Endodermal cell (in vitro differentiated cells): ENCODE measurements around the gene IL1RL2. TPM values are rescaled to one million over a fixed set of nuclear protein-coding genes. Genes with fewer than 3 reads are reported as not detected.

ENCODE experiments used
- DNase-seq: peaks from one replicate; pipeline ENCODE4 v3.0.0-alpha.2; 2017
- H3K27ac ChIP-seq: 2 replicates; pipeline ENCODE4 v1.5.1; 2013; ENCODE audit warnings: mild to moderate bottlenecking, low read depth, low read length, moderate library complexity
- H3K27me3 ChIP-seq: 2 replicates; pipeline ENCODE4 v1.6.1; 2013; ENCODE audit warnings: mild to moderate bottlenecking, low read length, moderate library complexity; ENCODE audit not compliant: insufficient read depth, control insufficient read depth, poor library complexity, severe bottlenecking
- H3K36me3 ChIP-seq: 2 replicates; pipeline ENCODE4 v1.7.0; 2013; ENCODE audit warnings: mild to moderate bottlenecking, low read length, moderate library complexity; ENCODE audit not compliant: control insufficient read depth, insufficient read depth
- H3K4me1 ChIP-seq: one replicate; pipeline ENCODE4 v1.7.0; 2013; ENCODE audit warnings: low read length; ENCODE audit not compliant: control insufficient read depth, insufficient read depth
- H3K4me3 ChIP-seq: 2 replicates; pipeline ENCODE4 v1.5.1; 2013; ENCODE audit warnings: mild to moderate bottlenecking, low read length, moderate library complexity
- H3K9ac ChIP-seq: 2 replicates; pipeline ENCODE4 v1.6.1; 2013; ENCODE audit warnings: mild to moderate bottlenecking, low read length, moderate library complexity; ENCODE audit not compliant: poor library complexity, severe bottlenecking; ENCODE audit errors: extremely low read depth
- H3K9me3 ChIP-seq: 2 replicates; pipeline ENCODE4 v1.6.1; 2013; ENCODE audit warnings: mild to moderate bottlenecking, low read length, moderate library complexity; ENCODE audit not compliant: control insufficient read depth
- H3K27ac Mint-ChIP-seq: 2 replicates; pipeline ENCODE4 v1.8.0; 2020; ENCODE audit warnings: mixed read lengths
- H3K27me3 Mint-ChIP-seq: 2 replicates; pipeline ENCODE4 v1.8.0; 2021; ENCODE audit warnings: mild to moderate bottlenecking, mixed read lengths; ENCODE audit not compliant: insufficient read depth
- H3K36me3 Mint-ChIP-seq: 2 replicates; pipeline ENCODE4 v1.8.0; 2020; ENCODE audit warnings: low read depth, mixed read lengths
- H3K4me1 Mint-ChIP-seq: 2 replicates; pipeline ENCODE4 v1.8.0; 2020; ENCODE audit warnings: mixed read lengths
- H3K4me3 Mint-ChIP-seq: 2 replicates; pipeline ENCODE4 v1.8.0; 2020; ENCODE audit warnings: mild to moderate bottlenecking, moderate library complexity, mixed read lengths
- H3K9me3 Mint-ChIP-seq: 2 replicates; pipeline ENCODE4 v1.8.0; 2020; ENCODE audit warnings: mild to moderate bottlenecking, mixed read lengths
- CTCF ChIP-seq: fragments of 200-600 bp; sonication (generic); conservative IDR thresholded peaks from 2 replicates; pipeline ENCODE4 v1.5.0; 2021; ENCODE audit warnings: antibody characterized with exemption, mild to moderate bottlenecking
- WGBS, 2 experiments: methylation state at CpG; one replicate each; pipeline versions ENCODE4 v1.1.5 to v1.1.7; 2013; ENCODE audit warnings: missing lambda C conversion rate in 2 of 2, mixed read lengths in 1 of 2; ENCODE audit not compliant: insufficient coverage in 1 of 2, insufficient read length in 1 of 2; 5-methylcytosine and 5-hydroxymethylcytosine counted together
- total RNA-seq, 2 donors: library from RNA; stranded (reverse); fragmentation: NEBNext Ultra II Directional in 1 of 2; extraction: Animal tissue kit (Norgen Biotek cat#: 25700) in 1 of 2; gene quantifications; 2 replicates in 1 of 2; 3 replicates in 1 of 2; pipeline ENCODE4 v1.2.1, GENCODE V29; 2021

The IL1RL2 gene
- total RNA-seq, 2 donors from 2014 or later: 0.38 to 0.44 TPM

DNA sequence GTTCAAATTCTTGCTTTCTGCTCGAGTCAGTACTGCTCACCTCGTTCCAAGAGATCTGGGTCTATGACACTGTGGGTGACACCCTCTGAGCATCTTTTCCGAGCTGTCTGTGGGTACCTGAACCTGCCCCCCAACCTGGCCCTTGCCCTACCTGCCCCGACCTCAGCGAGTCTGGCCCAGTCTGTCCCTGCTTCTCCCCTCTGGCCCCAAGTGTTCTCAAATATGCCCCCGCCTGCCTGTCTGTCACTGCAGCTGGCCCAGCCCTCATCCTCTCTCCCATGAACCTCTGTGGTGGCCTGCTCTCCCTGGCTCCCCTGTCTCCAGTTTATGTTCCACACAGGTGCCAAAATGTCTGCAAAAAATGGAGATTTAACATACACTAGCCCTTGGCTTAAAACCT is 32.5 kb upstream of the IL1RL2 start:
- H3K4me1 Mint-ChIP-seq: no peaks in the 10 kb centered on the region
- Histone ChIP-seq H3K4me3 (no peak overlapping the region), H3K27ac (no peak overlapping the region), H3K27me3 (no peaks in the 10 kb centered on the region), H3K9ac (no peak overlapping the region), H3K4me1 (no peaks in the 10 kb centered on the region), H3K36me3 (no peaks in the 10 kb centered on the region), H3K9me3 (no peaks in the 10 kb centered on the region)
- WGBS, 2 experiments: 90 to 92% methylated on average over 2 to 6 of the region's 6 CpGs
- no peak overlapping the region for H3K4me3 Mint-ChIP-seq
- H3K9me3 Mint-ChIP-seq: no peaks in the 10 kb centered on the region
- peaks cover 2% of the 10 kb centered on the region for H3K36me3 Mint-ChIP-seq
- no peak for TF ChIP-seq CTCF
- H3K27ac Mint-ChIP-seq: no peak overlapping the region
- no peaks in the 10 kb centered on the region for H3K27me3 Mint-ChIP-seq
- DNase-seq: no peak

DNA sequence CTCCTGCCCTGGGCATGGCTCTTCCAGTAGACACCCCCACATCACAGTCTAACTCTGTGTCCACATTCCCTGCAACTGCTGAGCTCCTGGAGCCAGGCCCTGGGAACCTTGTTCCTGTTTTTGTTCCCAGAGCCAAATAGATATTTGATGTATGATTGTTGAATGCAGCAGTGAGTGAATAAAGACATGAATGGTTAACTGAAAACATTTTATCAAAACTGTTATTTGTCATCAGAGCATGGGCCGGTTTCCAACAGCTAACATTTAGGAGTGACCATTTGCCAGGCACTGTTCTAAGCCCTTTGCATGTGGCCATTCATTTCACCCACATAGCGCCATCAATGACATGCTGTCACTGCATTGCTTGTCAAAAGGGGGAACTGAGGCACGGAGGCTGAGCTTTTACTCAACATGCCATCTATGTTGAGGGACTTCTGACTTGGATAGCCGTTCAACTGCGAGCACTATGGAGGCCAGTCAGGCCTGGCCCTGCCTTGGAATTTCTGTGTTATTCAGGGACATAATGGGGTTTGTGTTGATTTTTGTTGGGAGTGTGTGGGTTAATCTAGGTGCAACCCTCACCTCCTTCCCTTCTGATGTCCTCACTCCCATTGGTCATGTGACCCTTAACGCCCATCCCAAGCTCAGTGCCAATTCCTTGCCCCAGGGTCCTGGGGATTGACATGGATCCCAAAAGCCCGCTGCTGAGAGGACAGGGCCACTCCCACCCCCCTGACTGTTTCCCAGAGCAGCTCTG is 31.7 kb upstream of the IL1RL2 start:
- Mint-ChIP-seq H3K27ac (no peak overlapping the region), H3K4me1 (no peaks in the 10 kb centered on the region), H3K27me3 (no peaks in the 10 kb centered on the region), H3K4me3 (no peak overlapping the region), H3K9me3 (no peaks in the 10 kb centered on the region), H3K36me3 (peaks cover 2% of the 10 kb centered on the region)
- no peak for DNase-seq
- Histone ChIP-seq H3K27ac (no peak overlapping the region), H3K4me1 (no peaks in the 10 kb centered on the region), H3K4me3 (no peak overlapping the region), H3K27me3 (no peaks in the 10 kb centered on the region), H3K36me3 (no peaks in the 10 kb centered on the region), H3K9me3 (no peaks in the 10 kb centered on the region), H3K9ac (no peak overlapping the region)
- TF ChIP-seq CTCF: no peak
- 78 to 85% methylated on average over 3 to 7 of the region's 7 CpGs for WGBS, 2 experiments

DNA sequence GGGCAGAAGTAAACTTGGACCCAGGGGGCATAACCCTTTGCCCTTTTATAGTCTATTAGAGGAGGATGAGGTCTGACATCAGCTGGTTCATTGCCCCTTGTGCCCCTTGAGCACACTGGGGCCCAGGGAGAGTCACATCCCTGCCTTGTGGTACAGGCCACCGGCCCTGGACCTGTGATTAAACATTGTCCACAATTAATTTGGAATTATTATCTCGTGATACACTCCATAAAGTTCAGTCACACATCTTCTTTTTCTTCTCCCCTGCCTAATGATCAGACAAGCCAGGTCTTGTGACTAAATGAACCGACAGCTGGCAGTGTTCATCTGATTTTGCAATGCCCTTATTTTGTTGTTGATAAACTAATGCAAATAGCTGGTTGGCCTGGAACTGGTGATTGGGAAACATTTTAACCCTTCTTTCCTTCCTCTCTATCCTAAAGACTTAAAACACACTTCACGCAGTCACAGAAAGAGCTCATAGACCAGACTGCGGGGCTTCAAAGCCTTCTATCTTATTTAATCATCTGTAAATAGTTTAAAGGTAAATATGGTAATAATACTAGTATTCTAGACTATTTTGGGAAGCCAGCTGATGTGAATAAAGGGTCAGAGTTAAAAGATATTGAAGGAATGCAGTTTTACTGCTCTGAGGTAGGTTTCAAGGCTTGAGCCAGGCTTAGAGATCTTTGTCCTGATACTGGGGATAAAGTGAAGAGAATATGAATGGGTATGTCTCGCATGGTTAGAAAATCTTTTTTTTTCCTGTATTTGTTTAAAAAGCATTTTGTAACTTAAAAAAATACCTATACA is 30.9 kb upstream of the IL1RL2 start:
- no peaks in the 10 kb centered on the region for H3K27me3 Mint-ChIP-seq
- no peaks in the 10 kb centered on the region for H3K4me1 ChIP-seq
- no peaks in the 10 kb centered on the region for H3K27me3 ChIP-seq
- no peaks in the 10 kb centered on the region for H3K9me3 Mint-ChIP-seq
- DNase-seq: no peak
- no peak for TF ChIP-seq CTCF
- no peak overlapping the region for H3K9ac ChIP-seq
- 94% methylated on average over 5 of the region's 6 CpGs; no CpG with 5 or more reads in 1 of the 2 experiments for WGBS, 2 experiments
- H3K36me3 Mint-ChIP-seq: peaks cover 2% of the 10 kb centered on the region
- no peaks in the 10 kb centered on the region for H3K36me3 ChIP-seq
- no peaks in the 10 kb centered on the region for H3K9me3 ChIP-seq
- H3K4me3 ChIP-seq: no peak overlapping the region
- no peak overlapping the region for H3K4me3 Mint-ChIP-seq
- no peaks in the 10 kb centered on the region for H3K4me1 Mint-ChIP-seq
- H3K27ac Mint-ChIP-seq: no peak overlapping the region
- H3K27ac ChIP-seq: no peak overlapping the region
